Midbrain (tissue), 1 donor: ENCODE data around the gene DOHH.

ENCODE experiments used
- DNase-seq: peaks from one replicate; lab custom pipeline; 2025; lab: John Stamatoyannopoulos, UW

DOHH gene

DNA sequence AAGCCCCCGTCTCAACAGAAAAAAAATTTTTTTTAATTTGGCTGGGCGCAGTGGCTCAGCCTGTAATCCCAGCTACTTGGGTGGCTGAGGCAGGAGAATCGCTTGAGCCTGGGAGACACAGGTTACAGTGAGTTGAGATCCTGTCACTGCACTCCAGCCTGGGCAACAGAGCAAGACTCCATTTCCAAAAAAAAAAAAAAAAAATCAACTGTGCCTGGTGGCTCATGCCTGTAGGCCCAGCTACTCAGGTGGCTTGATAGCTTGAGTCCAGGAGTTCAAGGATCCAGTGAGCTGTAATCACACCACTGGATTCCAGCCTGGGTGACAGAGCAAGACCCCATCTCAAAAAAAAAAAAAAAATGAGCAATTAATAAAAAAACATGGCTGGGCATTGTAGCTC, 1.3 kb upstream of the DOHH start:
- no peak for DNase-seq

DNA sequence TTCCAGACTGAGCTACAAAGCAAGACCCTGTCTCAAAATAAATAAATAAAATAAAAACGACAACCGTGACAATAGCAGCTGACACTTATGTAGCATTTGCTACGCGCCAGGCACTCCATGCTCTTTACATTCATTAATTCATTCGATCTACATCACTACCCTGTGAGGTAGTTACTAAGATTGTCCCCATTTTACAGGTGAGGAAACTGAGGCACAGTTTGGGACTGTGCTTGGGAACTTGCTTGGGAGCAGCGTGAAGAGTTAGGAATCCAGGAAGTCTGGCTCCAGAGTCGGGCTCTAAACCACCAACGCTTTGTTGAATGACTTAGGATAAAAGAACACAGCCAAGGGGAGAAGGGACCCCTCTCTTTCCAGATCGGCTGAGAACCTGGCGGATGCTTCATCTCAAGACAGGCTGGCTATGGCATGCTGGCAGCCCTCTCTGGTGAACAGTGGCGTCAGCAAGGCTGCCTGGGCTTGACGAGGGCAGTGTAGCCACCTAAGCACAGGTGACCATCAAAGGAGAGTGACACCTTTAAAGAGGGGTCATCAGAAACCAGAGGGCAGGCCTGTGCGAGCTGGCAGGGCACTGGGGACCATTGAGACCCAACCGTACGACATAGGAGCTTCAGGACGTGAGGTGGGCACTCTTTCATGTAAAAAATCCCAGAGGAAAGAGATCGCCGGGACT, 591 bp downstream of the DOHH start:
- no peak for DNase-seq

DNA sequence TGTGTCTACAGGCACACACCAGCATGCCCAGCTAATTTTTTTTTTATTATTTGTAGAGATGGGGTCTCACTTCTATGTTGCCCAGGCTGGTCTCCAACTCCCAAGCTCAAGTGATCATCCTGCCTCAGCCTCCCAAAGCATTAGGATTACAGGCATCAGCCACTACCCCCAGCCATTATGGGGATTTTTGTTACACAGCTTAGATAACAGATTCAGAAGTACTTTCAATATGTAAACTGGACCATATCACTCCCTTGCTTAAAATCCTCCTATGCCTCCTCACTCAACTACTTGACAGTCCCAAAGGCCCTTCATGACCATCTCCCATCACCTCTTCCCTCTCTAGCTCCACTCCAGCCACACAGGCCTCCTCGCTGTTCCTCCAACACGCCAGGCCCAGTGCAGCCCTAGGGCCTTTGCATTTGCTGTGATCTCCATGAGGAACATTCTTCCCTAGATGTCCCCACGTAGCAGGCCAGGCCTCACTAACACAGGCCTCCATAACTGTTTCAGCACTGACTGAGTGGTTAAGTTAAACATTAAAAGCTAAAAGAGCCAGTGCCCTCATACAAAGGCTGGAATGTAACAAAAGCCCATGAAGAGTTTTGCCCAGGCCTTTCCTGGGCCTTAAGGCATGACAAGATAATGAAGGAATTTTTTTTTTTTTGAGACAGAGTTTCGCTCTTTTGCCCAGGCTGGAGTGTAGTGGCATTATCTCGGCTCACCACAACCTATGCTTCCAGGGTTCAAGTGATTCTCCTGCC, 2.5 kb downstream of the DOHH start:
- no peak for DNase-seq

DNA sequence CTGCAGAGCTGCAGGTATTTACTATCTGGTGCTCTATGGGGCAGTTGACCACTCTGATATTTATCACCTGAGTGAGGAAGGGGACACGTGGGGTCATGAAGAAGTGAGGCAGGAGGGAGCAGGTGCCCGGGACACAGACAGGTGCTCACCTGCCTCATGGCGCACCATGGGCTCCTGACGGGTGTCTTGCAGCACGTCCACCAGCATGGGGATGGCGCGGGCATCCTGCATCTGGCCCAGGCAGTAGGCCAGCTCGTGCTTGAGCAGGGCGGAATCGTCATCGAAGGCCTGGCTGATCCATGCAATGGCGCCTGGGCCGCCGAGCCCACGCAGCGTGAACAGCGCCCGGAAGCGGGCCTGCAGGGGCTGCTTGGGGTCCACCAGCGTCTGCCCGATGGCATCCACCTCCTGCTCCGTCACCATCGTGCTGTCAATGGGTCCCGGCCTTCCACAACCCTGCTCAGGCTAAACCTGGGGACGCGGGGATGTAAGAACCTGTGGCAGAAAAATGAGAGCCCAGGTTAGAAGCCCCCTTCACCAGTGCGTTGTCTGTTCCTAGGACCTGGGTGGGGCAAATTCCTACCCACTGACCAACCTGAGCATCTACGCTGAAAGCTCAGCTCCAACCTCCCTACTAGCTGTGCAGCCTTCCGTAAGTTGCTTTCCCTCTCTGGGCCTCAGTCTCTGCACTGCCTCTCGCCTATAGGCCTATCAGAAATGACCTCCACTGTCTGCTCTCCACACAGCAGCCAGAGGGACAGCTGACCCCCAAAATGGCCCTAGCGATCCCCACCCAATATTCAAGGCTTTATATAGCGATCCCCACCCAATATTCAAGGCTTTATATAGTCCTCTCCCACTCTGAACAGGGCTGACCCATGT, 3.8 kb downstream of the DOHH start:
- DNase-seq, result no peak

DNA sequence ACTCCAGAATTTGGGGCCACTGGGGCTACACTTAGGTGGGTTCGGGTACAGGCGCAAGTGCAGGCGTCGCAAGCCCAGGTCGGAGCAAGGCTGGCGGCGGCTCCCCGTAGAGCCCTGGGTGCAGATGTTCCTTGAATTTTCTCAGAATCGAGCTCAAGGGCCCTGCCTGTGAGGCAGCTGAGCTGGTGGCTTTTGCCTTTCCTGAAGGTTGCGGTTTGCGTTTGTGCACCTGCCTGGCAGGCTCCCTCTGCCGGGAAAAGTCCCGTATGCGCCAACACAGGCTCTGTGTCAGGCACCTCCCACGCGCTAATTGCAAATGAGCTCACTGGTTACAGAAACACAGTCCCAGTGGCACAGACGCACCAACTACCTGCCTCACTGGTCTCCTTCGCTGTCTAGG, 5.9 kb downstream of the DOHH start:
- no peak for DNase-seq

DNA sequence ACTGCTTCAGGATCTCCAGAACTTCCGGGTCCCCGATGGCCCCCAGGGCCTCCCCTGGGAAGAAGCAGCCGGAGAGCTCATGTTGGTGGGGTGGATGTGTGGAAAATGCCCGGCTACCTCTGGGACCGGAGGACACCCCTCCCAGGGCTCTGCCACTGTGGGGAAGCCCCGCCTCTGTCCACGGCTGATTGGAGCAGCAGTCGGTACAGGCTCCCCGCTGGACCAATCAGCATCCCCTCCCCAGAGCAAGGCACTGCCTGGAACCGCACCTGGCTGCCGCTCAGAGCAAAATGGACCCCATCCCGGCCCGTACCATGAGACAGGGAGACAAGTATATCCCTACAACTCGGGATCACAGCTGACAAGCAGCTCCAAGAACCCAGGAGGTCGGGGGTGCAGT, 6.4 kb downstream of the DOHH start:
- peak; percentile 92 for DNase-seq

DNA sequence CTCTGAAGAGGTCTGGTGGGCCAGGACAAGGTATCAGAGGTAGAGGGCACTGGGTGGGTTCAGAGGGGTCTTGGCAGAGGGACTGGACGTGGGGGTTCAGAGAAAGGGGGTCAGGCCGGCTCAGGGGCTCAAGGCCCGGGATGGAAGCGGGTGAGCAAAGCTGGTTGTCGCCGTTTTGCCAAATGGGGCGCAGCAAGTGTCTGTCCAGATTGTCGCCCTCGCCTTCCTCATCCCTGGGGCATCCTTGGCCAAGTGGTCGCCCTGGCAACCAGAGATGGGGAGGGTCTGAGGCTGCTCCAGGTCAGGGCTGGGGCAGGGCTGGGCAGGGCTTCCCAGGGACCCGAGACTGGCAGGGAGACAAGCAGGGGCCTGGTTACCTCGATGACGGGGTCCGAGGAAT, 6.8 kb downstream of the DOHH start:
- DNase-seq, result no peak

DNA sequence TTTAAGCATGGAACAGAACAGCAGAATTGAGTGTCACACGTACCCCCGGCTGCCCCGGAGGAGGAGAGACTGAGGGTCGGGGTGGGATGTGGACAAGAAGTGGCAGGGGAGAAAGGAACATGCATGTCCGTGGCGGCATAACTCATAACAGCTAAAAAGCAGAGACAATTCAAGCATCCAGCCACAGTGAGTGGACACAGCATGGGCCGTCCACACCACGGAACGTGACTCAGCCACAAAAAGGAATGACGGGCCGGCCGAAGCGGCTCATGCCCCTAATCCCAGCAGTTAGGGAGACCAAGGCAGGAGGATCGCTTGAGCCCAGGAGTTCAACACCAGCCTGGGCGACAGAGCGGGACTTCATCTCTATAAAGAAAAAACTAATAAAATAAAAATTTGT, 7.6 kb downstream of the DOHH start:
- DNase-seq, result no peak

DNA sequence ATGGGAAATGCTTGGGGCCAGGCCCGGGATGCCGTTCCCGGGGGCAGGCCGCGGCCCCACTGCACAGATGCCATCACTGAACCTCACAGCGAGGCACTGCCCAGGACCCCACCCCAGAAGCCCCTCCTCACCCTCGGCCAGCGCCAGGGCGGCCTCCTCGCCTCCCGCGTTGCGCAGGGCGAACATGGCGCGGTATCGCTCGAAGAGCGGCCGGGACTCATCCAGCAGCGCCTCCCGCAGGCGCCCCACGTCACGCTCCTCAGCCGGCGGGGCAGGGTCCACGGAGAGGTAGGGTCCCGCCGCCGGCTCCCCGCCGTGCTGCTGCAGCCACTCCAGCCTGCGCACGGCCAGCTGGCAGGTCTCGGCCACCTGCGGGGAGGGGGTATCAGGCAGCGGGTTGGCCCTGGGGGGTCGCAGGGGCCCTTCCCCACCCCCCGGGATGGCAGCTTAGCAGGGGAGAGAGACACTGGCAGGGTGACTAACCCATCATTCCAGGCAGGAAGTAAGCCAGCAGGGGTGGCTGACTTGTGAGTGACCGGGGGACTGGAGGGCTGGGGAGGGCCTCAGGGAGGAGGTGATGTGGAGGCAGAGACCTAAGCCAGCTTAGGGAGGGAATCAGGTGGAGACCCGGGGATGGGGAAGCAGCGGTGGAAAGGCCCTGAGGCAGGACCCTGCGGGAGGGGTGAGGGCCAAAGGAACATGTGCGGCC, 8.2 kb downstream of the DOHH start:
- DNase-seq, result no peak

DNA sequence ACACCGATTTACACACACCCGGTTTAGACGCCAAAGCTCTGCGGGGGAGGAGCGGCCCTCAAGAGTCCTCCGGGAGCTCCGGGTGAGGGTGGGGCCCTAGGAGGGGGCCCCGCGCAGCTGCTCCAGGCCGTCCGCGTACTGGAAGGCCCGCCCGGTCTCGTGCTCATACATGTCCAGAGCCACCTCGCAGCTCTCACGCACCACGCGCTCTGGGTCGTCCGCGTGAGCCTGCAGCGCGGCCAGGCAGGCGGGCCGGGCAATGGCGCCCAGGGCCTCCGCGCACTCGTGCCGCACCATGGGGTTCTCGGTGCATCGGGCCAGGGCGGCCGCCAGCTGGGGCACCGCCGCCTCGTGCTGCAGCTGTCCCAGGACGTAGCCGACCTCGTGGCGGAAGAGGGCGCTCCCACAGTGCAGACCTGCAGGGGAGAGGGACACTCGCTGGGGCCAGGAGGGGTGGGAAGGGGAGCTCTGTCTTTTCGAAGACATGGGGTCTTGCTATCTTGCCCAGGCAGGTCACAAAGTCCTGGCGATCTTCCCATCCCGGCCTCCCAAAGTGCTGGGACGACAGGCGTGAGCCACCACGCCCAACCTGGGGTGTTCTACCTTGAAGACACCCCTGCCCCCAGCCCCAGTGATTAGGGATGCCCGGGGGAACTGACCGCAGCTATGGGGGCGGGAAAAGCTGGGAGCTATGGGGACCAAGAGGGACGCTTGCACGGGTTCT, 8.9 kb downstream of the DOHH start:
- no peak for DNase-seq

DNA sequence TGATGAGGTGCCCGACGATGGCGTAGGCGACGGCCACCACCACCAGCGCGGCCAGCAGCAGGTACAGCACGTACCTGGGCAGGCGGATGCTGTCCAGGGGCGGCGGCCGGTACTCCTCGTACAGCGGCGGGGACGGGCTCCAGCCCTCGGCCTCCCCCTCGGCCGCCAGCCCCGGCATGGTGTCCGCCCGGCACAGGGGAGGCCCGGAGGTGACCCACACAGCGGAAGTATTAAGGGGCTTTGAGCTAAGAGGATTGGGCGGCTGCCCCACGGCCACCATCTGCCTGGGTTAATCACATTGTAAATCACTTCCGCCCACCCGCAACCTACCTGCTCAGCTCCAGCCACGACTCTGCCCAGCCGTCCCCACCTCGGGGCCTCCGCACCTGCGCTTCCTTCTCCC, 17.2 kb downstream of the DOHH start, which contains the start of gene SMIM44:
Gene SMIM44, minus strand, starts transcription at position 216 of the 403 bp plus-strand sequence. Its CDS starts 38 bp downstream, at position 178.
- DNase-seq, result no peak

DNA sequence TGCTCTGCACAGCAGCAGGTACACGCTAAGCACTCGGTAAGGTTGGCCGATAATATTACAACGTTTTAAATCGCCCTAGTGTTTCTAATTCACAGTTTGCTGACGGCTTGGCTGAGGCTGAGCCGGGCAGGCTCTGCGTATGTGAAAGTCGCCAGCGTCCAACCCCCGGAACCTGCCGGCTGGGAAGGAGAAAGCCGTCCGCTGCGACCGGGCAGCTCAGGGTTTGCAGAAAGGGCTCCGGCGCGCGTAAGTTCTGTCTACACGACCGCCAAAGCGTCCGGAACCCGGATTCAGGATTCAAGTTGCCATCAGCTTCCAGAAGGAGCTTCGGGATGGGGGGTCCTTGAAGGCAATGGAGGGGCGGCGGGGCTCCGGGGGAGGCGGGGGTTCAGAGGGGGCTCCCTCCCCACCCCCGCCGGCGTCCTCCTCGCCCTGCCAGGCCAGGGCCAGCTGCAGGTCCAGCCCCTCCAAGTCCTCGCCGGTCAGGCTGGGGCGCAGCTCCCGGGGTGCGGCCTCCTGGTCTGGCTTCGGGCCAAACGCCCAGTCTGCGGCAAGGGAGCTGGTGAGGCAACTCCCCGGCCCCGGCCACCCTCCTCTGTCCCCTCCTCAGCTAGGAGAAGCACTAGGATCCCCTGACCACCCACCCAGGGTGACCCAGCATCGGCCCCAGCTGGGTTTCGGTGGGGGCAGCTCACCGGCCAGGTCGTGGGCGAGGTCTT, 17.8 kb downstream of the DOHH start:
- DNase-seq, result no peak

DNA sequence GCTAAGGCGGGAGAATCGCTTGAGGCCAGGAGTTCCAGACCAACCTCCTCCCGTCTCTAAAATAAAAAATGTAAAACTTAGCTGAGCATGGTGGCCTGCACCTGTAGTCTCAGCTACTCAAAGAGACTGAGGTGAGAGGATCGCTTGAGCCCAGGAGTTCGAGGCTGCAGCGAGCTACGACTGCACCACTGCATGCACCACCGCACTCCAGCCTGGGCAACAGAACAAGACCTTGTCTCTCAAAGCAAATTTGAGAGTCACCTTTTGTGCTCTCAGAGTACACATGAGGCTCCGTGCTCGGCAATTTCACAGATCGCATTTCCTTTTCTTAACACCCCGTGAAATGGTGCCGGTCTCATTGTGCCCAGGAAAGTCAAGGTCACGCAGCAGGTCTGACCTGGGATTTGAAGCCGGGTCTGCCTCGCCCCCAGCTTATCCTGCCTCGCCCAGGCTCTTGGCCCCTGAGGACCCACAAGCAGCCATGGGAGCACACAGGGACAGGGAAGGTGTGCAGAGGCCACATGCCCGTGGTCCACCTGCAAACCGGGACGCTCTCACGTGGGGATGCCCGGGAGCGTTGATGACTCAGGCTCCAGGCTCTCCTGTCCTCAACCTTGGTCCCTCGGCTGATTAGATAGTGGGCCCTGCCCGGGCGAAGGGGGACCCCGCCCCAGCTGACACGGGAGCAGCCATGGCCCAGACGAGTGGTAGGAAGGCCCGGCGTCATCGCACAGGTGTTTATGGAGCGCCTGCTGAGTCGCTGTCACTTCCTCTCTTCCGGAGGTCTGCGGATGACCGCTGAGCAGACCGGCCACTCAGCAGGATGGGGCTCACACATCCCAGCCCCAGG, 19.0 kb downstream of the DOHH start:
- DNase-seq, result no peak

DNA sequence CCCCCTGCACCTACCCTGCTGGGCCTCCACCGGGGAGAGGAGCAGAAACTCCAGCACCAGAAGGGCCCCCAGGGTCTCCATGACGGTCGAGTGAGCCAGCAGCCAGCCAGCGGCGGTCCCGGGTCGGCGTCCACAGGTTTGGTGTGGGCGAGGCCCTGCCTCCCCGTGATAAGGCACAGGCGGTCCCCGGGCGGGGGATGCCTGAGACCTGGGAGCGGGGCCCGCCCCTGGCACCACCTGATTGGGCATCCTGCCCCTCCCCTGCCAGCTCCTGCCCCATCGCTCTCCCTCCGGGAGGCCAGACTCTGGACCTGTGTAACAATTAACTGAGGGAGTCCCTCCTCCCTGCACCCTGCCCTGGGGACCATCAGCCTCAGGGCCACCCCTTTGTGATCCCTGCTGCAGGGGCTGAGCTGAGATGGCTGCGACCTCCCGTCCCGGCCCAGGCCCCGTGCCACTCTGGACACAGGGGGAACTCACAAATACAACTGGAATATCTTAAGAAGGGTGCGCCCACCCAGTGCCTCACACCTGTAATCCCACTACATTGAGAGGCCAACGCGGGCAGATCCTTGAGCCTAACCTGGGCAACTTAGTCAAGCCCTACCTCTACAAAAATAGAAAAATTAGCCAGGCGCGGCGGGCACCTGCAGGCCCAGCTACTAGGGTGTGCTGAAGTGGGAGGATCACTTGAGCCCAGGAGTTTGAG, 19.9 kb downstream of the DOHH start, which contains the start of gene SMIM24:
Gene SMIM24, minus strand, starts transcription at position 143 of the 709 bp plus-strand sequence. Its CDS starts 62 bp downstream, at position 81.
- DNase-seq, result no peak

DNA sequence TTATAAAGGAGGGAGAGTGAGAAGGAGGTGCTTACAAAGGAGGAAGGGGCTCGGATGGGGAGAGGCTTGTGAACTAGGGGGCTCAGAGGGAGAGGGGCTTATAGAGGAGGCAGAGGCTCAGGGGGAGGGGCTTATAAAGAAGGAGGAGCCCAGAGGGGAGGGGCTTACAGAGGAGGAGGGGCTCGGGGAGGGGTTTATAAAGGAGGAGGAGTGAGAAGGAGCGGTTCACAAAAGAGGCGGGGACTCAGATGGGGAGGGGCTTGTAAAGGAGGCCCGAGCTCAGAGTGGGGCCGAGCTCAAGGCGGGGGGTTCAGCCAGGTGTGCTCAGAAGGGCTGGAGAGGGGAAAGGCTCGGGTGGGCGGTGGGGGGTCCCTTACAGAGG, 20.6 kb downstream of the DOHH start:
- no peak for DNase-seq

DNA sequence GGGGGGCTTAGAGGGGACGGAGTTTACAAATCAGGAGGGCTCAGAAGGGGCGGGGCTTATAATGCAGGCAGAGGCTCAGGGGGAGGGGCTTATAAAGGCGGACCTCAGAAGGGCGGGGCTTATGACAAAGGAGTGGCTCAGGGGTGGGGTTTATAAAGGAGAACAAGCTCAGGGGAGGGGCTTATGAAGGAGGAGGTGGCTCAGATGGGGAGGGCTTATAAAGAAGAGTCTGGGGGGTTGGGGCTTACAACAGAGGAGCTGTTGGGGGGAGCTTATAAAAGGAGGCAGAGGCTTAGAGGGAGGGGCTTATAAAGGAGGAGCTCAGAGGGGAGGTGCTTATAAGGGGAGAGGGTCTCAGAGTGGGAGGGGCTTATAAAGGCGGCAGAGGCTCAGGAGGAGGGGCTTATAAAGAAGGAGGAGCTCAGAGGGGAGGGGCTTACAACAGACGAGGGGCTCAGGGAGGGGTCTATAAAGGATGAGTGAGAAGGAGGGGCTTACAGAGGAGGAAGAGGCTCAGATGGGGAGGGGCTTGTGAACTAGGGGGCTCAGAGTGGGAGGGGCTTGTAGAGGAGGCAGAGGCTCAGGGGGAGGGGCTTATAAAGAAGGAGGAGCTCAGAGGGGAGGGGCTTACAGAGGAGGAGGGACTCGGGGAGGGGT, 21.2 kb downstream of the DOHH start:
- DNase-seq, result no peak

DNA sequence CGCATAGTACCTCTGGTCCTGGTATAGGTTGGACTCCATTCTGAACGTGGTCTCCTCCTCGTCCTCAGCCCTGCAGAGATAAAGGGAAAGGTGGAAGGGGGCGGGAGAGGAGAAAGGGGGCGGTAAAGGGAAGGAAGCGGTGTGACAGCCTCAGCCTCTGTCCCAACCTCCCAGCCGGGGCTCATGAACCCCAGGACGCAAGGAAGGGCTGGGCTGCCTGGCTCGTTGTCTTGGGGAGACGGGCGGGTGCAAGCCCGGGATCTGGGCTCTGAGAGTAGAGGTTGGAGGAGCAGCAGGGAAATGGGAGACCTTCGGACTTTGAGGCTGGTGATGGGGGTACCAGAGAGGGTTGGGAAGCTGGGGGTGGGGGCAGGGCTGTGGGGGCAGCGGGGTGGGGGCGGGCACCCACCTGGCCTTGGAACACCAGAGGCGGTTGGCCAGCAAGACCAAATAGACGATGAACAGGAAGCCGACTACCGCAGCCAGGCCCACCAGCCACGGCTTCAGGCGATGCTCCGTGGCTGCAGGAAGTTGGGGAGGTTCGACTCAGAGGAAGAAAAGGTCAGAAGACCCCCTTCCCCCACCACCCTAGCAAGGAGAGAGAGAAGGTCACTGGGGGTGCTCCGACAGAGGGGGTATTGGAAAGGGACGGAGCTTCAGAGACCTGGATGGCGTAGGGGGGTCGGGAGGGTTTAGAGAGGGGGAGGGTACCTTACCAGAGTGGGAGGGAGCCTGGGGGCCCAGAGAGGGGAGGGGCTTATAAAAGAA, 21.9 kb downstream of the DOHH start:
- DNase-seq, result no peak

DNA sequence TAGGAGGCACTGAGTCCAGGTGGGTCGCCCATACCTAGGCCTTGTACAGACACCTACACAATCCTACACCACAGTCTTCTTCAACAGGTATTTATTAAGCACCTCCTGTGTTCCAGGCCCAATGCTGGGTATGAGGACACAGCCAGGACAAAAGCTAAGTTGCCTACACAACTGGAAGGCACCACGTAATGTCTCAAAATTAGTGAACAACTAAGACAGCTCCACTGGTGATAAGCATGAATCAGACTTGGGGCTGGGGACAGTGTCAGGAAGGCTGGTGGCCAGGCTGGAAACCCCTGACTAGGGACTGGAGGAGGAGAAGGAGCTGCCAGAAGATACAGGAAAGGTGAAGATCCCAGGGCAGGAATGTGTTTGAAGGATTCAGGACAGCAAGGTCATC, 22.5 kb downstream of the DOHH start:
- no peak for DNase-seq
